CD4-positive, alpha-beta memory T cell (primary cell): ENCODE results near the gene MSX1. TPM values are rescaled to one million over a fixed set of nuclear protein-coding genes. Genes with fewer than 3 reads are reported as not detected.

Experiments used
- CTCF ChIA-PET: fragments of 350-600 bp; sonication (Branson Sonifier 250); formaldehyde crosslinking; loops from one replicate; lab custom pipeline; 2021; ENCODE audit warnings: inconsistent platforms; ENCODE audit not compliant: partially characterized antibody; lab: Charles Lee
- POLR2A ChIA-PET: fragments of 350-600 bp; sonication (Branson Sonifier 250); formaldehyde crosslinking; loops from one replicate; lab custom pipeline; 2021; ENCODE audit not compliant: partially characterized antibody; lab: Charles Lee
- DNase-seq, 5 donors: peaks; one replicate each; pipeline versions ENCODE4 v3.0.0 to v3.0.0-alpha.2; 2020 to 2022; ENCODE audit warnings: mixed read lengths in 1 of 5
- H3K27ac ChIP-seq: one replicate; pipeline ENCODE4 v1.7.0; 2013; ENCODE audit warnings: low read depth, low read length
- H3K27me3 ChIP-seq: 2 replicates; pipeline ENCODE4 v1.7.0; 2013; ENCODE audit warnings: mild to moderate bottlenecking, low read length, moderate library complexity; ENCODE audit not compliant: insufficient read depth
- H3K36me3 ChIP-seq: 2 replicates; pipeline ENCODE4 v1.7.0; 2013; ENCODE audit warnings: mild to moderate bottlenecking, low read length, moderate library complexity; ENCODE audit not compliant: insufficient read depth
- H3K4me1 ChIP-seq: 2 replicates; pipeline ENCODE4 v1.7.0; 2013; ENCODE audit warnings: mild to moderate bottlenecking, low read length, moderate library complexity; ENCODE audit not compliant: insufficient read depth
- H3K4me3 ChIP-seq, 2 donors: one replicate each; pipeline ENCODE4 v1.7.0; 2013; ENCODE audit warnings: low read length in 2 of 2, mild to moderate bottlenecking in 1 of 2
- H3K9me3 ChIP-seq, 2 donors: one replicate each; pipeline ENCODE4 v1.7.0; 2013; ENCODE audit warnings: low read length in 2 of 2, control low read depth in 1 of 2; ENCODE audit not compliant: control insufficient read depth in 1 of 2
- H3K27ac Mint-ChIP-seq, 7 donors: one replicate each; pipeline ENCODE4 v1.8.0; 2020 to 2021; ENCODE audit warnings: mixed read lengths in 7 of 7, mild to moderate bottlenecking in 6 of 7, inconsistent platforms in 3 of 7, moderate library complexity in 3 of 7
- H3K27me3 Mint-ChIP-seq, 2 donors: one replicate each; pipeline ENCODE4 v1.8.0; 2020 to 2021; ENCODE audit warnings: mixed read lengths in 2 of 2
- H3K36me3 Mint-ChIP-seq, 2 donors: one replicate each; pipeline ENCODE4 v1.8.0; 2020 to 2021; ENCODE audit warnings: mixed read lengths in 2 of 2, inconsistent platforms in 1 of 2, mild to moderate bottlenecking in 1 of 2
- H3K4me1 Mint-ChIP-seq, 4 donors: one replicate each; pipeline ENCODE4 v1.8.0; 2020 to 2021; ENCODE audit warnings: mixed read lengths in 4 of 4, mild to moderate bottlenecking in 1 of 4
- H3K4me3 Mint-ChIP-seq, 8 donors: one replicate each; pipeline ENCODE4 v1.8.0; 2020 to 2021; ENCODE audit warnings: mixed read lengths in 8 of 8, mild to moderate bottlenecking in 7 of 8, moderate library complexity in 6 of 8, inconsistent platforms in 3 of 8
- H3K9me3 Mint-ChIP-seq, 8 donors: one replicate each; pipeline ENCODE4 v1.8.0; 2020 to 2021; ENCODE audit warnings: mixed read lengths in 8 of 8, mild to moderate bottlenecking in 5 of 8, inconsistent platforms in 3 of 8, moderate library complexity in 1 of 8
- intact Hi-C: fragments of 100-400 bp; cut with micrococcal nuclease; formaldehyde crosslinking; loops from one replicate; pipeline ENCODE4 v1.15.1; 2023
- polyA plus RNA-seq, 2 donors: library from polyadenylated mRNA; unstranded; fragments of 300-500 nt; fragmentation: Illumina TruSeq; gene quantifications; one replicate each; pipeline ENCODE4 v1.2.3, GENCODE V29; 2021
- total RNA-seq, 2 experiments: library from RNA; stranded (reverse); gene quantifications; one replicate each; pipeline ENCODE4 v1.2.3, GENCODE V29; 2021

Gene MSX1
- total and polyA plus RNA-seq, 4 experiments from 2014 or later: not detected

DNA sequence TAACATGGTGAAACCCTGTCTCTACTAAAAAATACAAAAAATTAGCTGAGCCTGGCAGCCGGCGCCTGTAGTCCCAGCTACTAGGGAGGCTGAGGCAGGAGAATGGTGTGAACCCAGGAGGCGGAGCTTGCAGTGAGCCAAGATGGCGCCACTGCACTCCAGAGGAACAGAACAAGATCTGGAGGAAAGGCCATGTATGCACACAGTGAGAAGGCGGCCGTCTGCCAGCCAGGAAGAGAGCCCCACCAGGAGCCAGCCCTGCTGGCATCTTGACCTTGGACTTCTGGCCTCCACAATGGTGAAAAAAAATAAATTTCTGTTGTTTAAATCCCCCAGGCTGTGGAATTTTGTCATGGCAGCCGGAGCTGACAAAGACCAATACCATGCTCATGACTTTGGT, 28.2 kb upstream of the MSX1 start:
- H3K4me1 ChIP-seq: no peaks in the 10 kb centered on the region
- no peak overlapping the region for H3K27ac ChIP-seq
- H3K27ac Mint-ChIP-seq: no peak overlapping the region
- CTCF ChIA-PET: no interaction called here
- no peak for DNase-seq
- H3K27me3 ChIP-seq: no peaks in the 10 kb centered on the region
- POLR2A ChIA-PET: no interaction called here
- H3K9me3 ChIP-seq: no peaks in the 10 kb centered on the region
- H3K4me3 Mint-ChIP-seq: no peak overlapping the region
- no peaks in the 10 kb centered on the region for H3K4me1 Mint-ChIP-seq
- no peak overlapping the region for H3K4me3 ChIP-seq
- peaks cover 0 to 3% of the 10 kb centered on the region in 2 donors for H3K36me3 Mint-ChIP-seq
- intact Hi-C loops: no loop called here
- H3K36me3 ChIP-seq: no peaks in the 10 kb centered on the region
- H3K27me3 Mint-ChIP-seq: peaks cover 6 to 19% of the 10 kb centered on the region in 2 donors
- H3K9me3 Mint-ChIP-seq: peaks cover 0 to 29% (median 14%) of the 10 kb centered on the region in 8 donors

DNA sequence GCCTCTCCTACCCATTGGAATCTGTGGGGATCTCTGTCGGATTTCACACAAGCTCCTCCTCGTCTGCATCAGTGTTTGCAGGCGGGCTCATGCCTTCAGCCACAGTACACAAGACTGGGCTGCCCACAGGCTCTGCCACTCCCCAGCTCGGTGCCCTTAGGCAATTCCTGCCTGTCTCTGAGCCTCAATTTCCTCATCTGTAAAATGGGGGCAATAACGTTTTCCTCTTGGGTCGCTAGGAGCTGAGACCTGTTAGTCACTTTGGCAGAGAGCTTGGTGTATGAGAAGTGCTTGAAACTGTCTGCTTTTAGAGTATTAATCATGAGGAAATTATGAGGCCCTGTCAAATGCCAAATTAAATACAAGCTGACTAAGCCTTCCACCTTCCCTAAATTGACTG, 27.6 kb upstream of the MSX1 start:
- Histone ChIP-seq H3K4me1 (no peaks in the 10 kb centered on the region), H3K9me3 (no peaks in the 10 kb centered on the region), H3K27ac (no peak overlapping the region), H3K36me3 (no peaks in the 10 kb centered on the region), H3K27me3 (no peaks in the 10 kb centered on the region), H3K4me3 (no peak overlapping the region)
- Mint-ChIP-seq H3K27ac (no peak overlapping the region), H3K36me3 (peaks cover 0 to 3% of the 10 kb centered on the region in 2 donors), H3K27me3 (peaks cover 6 to 19% of the 10 kb centered on the region in 2 donors), H3K4me3 (no peak overlapping the region), H3K9me3 (peaks cover 0 to 29% (median 14%) of the 10 kb centered on the region in 8 donors), H3K4me1 (no peaks in the 10 kb centered on the region)
- POLR2A ChIA-PET: no interaction called here
- intact Hi-C loops: no loop called here
- DNase-seq: no peak
- CTCF ChIA-PET: no interaction called here

DNA sequence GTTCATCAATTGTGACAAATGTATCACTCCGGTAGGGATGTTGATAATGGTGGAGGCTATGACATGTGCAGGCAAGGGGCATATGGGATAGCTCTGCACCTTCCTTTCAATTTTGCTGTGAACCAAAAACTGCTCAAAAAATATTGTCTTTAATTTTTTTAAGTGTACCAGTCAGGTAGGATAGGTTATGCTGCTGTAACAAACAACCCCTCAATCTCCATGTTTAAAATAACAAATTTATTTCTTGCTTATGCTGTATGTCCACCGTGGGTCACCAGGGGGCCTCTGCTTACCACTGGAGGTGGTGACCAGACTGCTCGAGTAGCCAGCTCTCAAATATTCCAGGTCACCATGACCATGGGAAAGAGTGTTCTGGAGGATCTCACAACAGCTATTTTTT, 23.4 kb upstream of the MSX1 start:
- Mint-ChIP-seq H3K27me3 (peaks cover 0 to 9% of the 10 kb centered on the region in 2 donors), H3K4me1 (no peaks in the 10 kb centered on the region), H3K9me3 (peaks cover 4 to 24% (median 13%) of the 10 kb centered on the region in 8 donors), H3K27ac (no peak overlapping the region), H3K4me3 (no peak overlapping the region), H3K36me3 (peaks cover 0 to 3% of the 10 kb centered on the region in 2 donors)
- Histone ChIP-seq H3K4me1 (no peaks in the 10 kb centered on the region), H3K9me3 (no peaks in the 10 kb centered on the region), H3K36me3 (no peaks in the 10 kb centered on the region), H3K27ac (no peak overlapping the region), H3K27me3 (no peaks in the 10 kb centered on the region), H3K4me3 (no peak overlapping the region)
- ChIA-PET CTCF (interaction anchor here (0.8 kb wide), 1 partner anchor 348 kb away, joined by 3 read pairs; no protein-coding TSS in a partner anchor), POLR2A (no interaction called here)
- intact Hi-C loops: no loop called here
- DNase-seq: no peak

DNA sequence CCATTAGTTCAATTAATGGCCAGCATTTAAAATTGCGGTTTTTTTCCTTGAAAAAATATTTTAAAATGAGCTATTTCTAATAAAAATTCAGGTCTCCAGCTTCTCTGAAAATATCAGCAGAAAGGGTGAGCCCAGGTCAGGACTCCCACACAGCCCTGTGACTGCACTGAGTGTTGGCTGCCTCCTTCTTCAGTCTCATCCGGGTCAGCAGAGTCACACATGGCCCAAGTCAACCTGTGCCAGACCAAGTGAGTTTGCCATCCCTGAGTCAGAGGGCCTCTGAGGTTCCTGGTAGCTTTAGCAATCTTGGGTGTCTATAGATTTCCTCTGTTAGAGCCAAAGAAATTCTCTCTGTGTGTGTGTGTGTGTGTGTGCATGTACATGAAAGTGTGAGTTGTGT, 22.1 kb upstream of the MSX1 start:
- H3K9me3 Mint-ChIP-seq: peaks cover 4 to 21% (median 13%) of the 10 kb centered on the region in 8 donors
- no peak for DNase-seq
- H3K27me3 Mint-ChIP-seq: peaks cover 0 to 5% of the 10 kb centered on the region in 2 donors
- no peaks in the 10 kb centered on the region for H3K36me3 Mint-ChIP-seq
- intact Hi-C loops: no loop called here
- no peak overlapping the region for H3K27ac Mint-ChIP-seq
- H3K4me1 ChIP-seq: no peaks in the 10 kb centered on the region
- POLR2A ChIA-PET: no interaction called here
- CTCF ChIA-PET: no interaction called here
- H3K4me3 Mint-ChIP-seq: no peak overlapping the region
- H3K36me3 ChIP-seq: no peaks in the 10 kb centered on the region
- H3K27me3 ChIP-seq: no peaks in the 10 kb centered on the region
- H3K4me1 Mint-ChIP-seq: peaks cover 0 to 3% (median 0%) of the 10 kb centered on the region in 4 donors
- no peak overlapping the region for H3K4me3 ChIP-seq
- no peaks in the 10 kb centered on the region for H3K9me3 ChIP-seq
- no peak overlapping the region for H3K27ac ChIP-seq

DNA sequence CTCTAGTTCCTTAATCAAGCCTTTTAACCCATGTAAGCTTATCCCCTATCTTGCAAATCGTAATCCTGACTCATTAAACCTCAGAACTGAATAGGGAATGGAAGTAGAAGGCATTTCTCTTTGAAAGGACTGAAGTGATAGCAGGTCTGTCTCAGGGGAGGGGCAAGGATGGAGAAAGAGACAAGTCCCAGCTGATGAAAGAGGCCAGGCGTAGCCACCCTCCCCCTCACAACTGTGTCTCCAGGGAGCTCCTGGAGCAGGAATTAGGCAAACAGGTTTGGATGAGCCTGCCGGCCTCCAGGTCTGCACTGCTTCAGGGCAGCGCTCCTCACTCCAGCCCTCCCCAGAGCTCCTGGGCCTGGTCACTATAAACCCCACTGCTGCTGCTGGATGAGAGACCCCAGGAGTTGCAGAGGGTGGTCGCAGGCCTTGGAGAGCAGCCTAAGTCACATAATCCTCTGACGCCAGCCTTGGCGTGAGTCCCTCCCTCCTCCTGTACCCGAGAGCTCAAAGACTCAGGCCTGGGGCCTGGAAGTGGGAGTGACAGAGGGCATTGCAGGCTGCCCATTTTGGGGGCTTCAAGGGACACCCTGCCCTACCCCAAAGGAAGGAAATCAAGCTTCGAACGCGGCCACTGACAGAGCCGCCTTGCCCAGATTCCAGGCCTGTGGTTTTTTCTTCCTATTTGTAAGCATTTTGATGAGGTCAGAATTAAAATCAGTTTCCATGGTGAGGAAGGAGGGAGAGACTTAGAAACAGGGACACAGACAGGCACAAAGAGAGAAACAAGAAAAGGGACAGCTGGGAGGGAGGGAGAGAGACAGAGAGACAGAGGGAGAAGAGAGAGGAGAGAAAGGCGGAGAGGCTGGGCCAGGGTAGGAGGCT, 21.2 kb upstream of the MSX1 start:
- H3K27me3 ChIP-seq: no peaks in the 10 kb centered on the region
- Mint-ChIP-seq H3K27ac (no peak overlapping the region), H3K36me3 (no peaks in the 10 kb centered on the region), H3K9me3 (peaks cover 4 to 21% (median 13%) of the 10 kb centered on the region in 8 donors), H3K4me3 (no peak overlapping the region), H3K27me3 (peaks cover under 1 to 5% of the 10 kb centered on the region in 2 donors), H3K4me1 (peaks cover 0 to 11% (median 2%) of the 10 kb centered on the region in 4 donors)
- no peak overlapping the region for H3K4me3 ChIP-seq
- no peaks in the 10 kb centered on the region for H3K36me3 ChIP-seq
- ChIA-PET CTCF (no interaction called here), POLR2A (no interaction called here)
- H3K4me1 ChIP-seq: no peaks in the 10 kb centered on the region
- DNase-seq: no peak
- H3K9me3 ChIP-seq: no peaks in the 10 kb centered on the region
- no peak overlapping the region for H3K27ac ChIP-seq
- intact Hi-C loops: no loop called here

DNA sequence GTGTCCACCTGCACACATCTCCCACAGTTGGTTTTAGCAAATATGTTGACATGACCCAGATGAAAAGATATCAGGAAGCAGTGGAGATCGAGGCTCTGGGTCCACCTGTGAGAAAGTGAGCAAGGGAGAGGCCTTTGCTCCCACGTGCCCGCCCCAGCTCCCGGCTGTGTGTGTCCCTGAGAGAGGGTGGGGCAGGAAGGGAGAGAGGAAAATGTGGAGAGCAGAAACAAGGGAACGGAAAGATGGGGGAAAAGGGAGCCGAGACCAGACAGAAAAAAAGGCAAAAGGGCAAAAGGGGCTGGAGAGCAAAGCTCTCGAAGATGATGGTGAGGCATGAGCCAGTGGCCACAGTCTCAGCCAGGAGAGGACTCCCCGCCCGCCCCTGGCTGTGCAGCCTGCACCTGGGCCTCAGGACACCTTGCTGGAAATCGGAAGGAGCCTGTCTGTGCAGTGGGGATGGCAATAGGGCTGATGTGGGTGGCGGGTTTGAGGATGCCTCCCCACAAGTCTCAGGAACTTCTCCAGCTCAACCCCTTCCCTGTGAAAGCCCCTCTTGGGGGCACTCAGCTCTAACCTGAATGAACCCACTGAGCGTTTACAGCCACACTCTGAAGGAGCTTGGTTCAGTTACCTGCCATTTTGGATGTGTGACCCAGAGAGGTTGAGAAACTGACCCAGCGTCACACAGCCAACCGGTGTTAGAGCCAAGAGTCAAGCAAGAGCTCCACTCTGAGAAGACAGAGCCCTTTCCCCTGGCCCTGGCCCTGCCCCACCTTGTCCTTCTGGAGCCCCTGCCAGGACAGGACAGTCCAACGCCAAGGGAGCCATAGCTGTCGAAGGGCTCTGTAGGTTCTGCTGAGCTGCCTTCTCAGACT, 20.3 kb upstream of the MSX1 start:
- Mint-ChIP-seq H3K36me3 (no peaks in the 10 kb centered on the region), H3K4me3 (no peak overlapping the region), H3K4me1 (peaks cover 0 to 11% (median 3%) of the 10 kb centered on the region in 4 donors), H3K9me3 (peaks cover 4 to 14% (median 8%) of the 10 kb centered on the region in 8 donors), H3K27ac (no peak overlapping the region), H3K27me3 (peaks cover 2 to 7% of the 10 kb centered on the region in 2 donors)
- no peaks in the 10 kb centered on the region for H3K36me3 ChIP-seq
- H3K9me3 ChIP-seq: no peaks in the 10 kb centered on the region
- ChIA-PET CTCF (no interaction called here), POLR2A (no interaction called here)
- no peaks in the 10 kb centered on the region for H3K27me3 ChIP-seq
- no peak overlapping the region for H3K4me3 ChIP-seq
- H3K4me1 ChIP-seq: no peaks in the 10 kb centered on the region
- intact Hi-C loops: no loop called here
- no peak for DNase-seq
- no peak overlapping the region for H3K27ac ChIP-seq

DNA sequence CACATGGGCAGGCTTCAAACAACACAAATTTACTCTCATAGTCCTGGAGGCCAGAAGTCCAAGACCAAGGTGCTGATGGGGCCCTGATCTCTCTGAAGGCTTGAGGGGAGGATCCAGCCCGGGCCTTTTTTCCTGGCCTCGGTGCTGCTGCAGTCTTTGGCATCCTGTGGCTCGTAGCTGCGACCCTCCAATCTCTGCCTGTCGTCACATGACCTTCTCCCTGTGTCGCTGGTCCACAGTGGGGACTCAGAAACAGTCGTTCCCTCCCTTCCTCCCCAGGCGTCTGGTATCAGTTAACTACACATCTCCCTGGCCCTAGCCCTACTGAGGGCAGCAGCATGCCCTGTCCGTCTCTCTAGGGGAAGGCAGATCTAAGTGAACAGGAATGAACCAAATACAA, 19.1 kb upstream of the MSX1 start:
- ChIA-PET POLR2A (no interaction called here), CTCF (no interaction called here)
- intact Hi-C loops: no loop called here
- peaks cover 0 to 8% (median 5%) of the 10 kb centered on the region in 8 donors for H3K9me3 Mint-ChIP-seq
- no peak overlapping the region for H3K27ac ChIP-seq
- H3K27ac Mint-ChIP-seq: no peak overlapping the region
- H3K36me3 Mint-ChIP-seq: no peaks in the 10 kb centered on the region
- no peak for DNase-seq
- no peak overlapping the region for H3K4me3 Mint-ChIP-seq
- peaks cover 2 to 10% of the 10 kb centered on the region in 2 donors for H3K27me3 Mint-ChIP-seq
- H3K4me1 Mint-ChIP-seq: peaks cover 0 to 11% (median 3%) of the 10 kb centered on the region in 4 donors
- H3K36me3 ChIP-seq: no peaks in the 10 kb centered on the region
- H3K9me3 ChIP-seq: no peaks in the 10 kb centered on the region
- no peak overlapping the region for H3K4me3 ChIP-seq
- H3K27me3 ChIP-seq: no peaks in the 10 kb centered on the region
- no peaks in the 10 kb centered on the region for H3K4me1 ChIP-seq
